Tibial nerve (tissue), 4 donors: ENCODE results near the gene SLBP. TPM values are rescaled to one million over a fixed set of nuclear protein-coding genes. Genes with fewer than 3 reads are reported as not detected.

Source experiments
- DNase-seq, 2 donors: peaks; one replicate each; pipeline ENCODE4 v3.0.0-alpha.2; 2019; ENCODE audit warnings: low spot score in 2 of 2
- H3K27ac ChIP-seq, 4 donors: fragments of 200-600 bp; sonication (generic) in 3 of 4; one replicate each; pipeline ENCODE4 v1.5.1; 2017 to 2019; ENCODE audit warnings: mild to moderate bottlenecking in 1 of 4
- H3K27me3 ChIP-seq, 2 donors: fragments of 200-600 bp; sonication (generic) in 1 of 2; one replicate each; pipeline versions ENCODE4 v1.5.1 to v1.6.0; 2017 to 2019
- H3K36me3 ChIP-seq, 3 donors: fragments of 200-600 bp; sonication (generic); one replicate each; pipeline ENCODE4 v1.5.1; 2018 to 2019
- H3K4me1 ChIP-seq, 4 donors: fragments of 200-600 bp; sonication (generic) in 3 of 4; one replicate each; pipeline ENCODE4 v1.5.1; 2017 to 2019
- H3K4me3 ChIP-seq, 4 donors: fragments of 200-600 bp; sonication (generic) in 3 of 4; one replicate each; pipeline ENCODE4 v1.5.1; 2017 to 2019; ENCODE audit warnings: mild to moderate bottlenecking in 1 of 4, moderate library complexity in 1 of 4
- H3K9me3 ChIP-seq, 4 donors: fragments of 200-600 bp; sonication (generic) in 3 of 4; one replicate each; pipeline ENCODE4 v1.5.1; 2017 to 2019
- CTCF ChIP-seq, 5 experiments: fragments of 200-600 bp in 3 of 5; fragments of 450-650 bp in 2 of 5; sonication (generic) in 3 of 5; IDR thresholded peaks; one replicate each; pipeline ENCODE4 v1.5.1; 2016 to 2019; ENCODE audit warnings: antibody characterized with exemption in 5 of 5, mild to moderate bottlenecking in 3 of 5, moderate library complexity in 2 of 5
- EP300 ChIP-seq, 2 donors: sonication (generic); formaldehyde crosslinking; IDR thresholded peaks; one replicate each; pipeline ENCODE4 v1.6.1; 2017; ENCODE audit warnings: antibody characterized with exemption in 2 of 2, mild to moderate bottlenecking in 1 of 2
- POLR2A ChIP-seq, 2 donors: fragments of 450-650 bp; IDR thresholded peaks; one replicate each; pipeline ENCODE4 v1.6.1; 2017; ENCODE audit warnings: antibody characterized with exemption in 2 of 2, mild to moderate bottlenecking in 2 of 2, moderate library complexity in 2 of 2
- WGBS, 2 donors: methylation state at CpG; one replicate each; pipeline ENCODE4 v1.1.5; 2018; 5-methylcytosine and 5-hydroxymethylcytosine counted together
- total RNA-seq, 4 donors: library from RNA; depleted of rRNA; stranded (reverse); fragments of >200 nt; gene quantifications; one replicate each; pipeline ENCODE4 v1.1.0, GENCODE V29; 2016

The SLBP gene
- total RNA-seq, 4 donors from 2014 or later: 41.7 to 55.9 (median 53.5) TPM

GRCh38 chr4:1752284-1753041, 40.3 kb upstream of the SLBP start:
- Histone ChIP-seq H3K9me3 (no peaks in the 10 kb centered on the region), H3K27me3 (peaks cover 0 to 22% of the 10 kb centered on the region in 2 donors), H3K4me3 (no peak overlapping the region), H3K4me1 (peaks cover 0 to 21% (median 12%) of the 10 kb centered on the region in 4 donors), H3K27ac (no peak overlapping the region), H3K36me3 (no peaks in the 10 kb centered on the region)
- DNase-seq: no peak
- TF ChIP-seq CTCF (IDR thresholded peaks at IDR 0.05) (no peak), EP300 (IDR thresholded peaks at IDR 0.05) (no peak), POLR2A (IDR thresholded peaks at IDR 0.05) (no peak)
- 40 to 57% methylated on average over 8 to 26 of the region's 35 CpGs for WGBS, 2 donors

- H3K36me3 ChIP-seq: no peaks in the 10 kb centered on the region
- WGBS, 2 donors: 0 to 50% methylated on average over 1 to 2 of the region's 8 CpGs
- H3K4me1 ChIP-seq: peaks cover 0 to 23% (median 12%) of the 10 kb centered on the region in 4 donors
- no peaks in the 10 kb centered on the region for H3K9me3 ChIP-seq
- no peak overlapping the region for H3K27ac ChIP-seq
- DNase-seq: no peak
- peaks cover 0 to 25% of the 10 kb centered on the region in 2 donors for H3K27me3 ChIP-seq
- TF ChIP-seq POLR2A (IDR thresholded peaks at IDR 0.05) (no peak), EP300 (IDR thresholded peaks at IDR 0.05) (no peak), CTCF (IDR thresholded peaks at IDR 0.05) (no peak)
- H3K4me3 ChIP-seq: no peak overlapping the region
Observed at GRCh38 chr4:1751919-1752283, 39.8 kb upstream of the SLBP start.

GRCh38 chr4:1751155-1751918, 39.2 kb upstream of the SLBP start:
- Histone ChIP-seq H3K36me3 (no peaks in the 10 kb centered on the region), H3K27me3 (peaks cover 0 to 31% of the 10 kb centered on the region in 2 donors), H3K9me3 (no peaks in the 10 kb centered on the region), H3K4me1 (peaks cover 0 to 29% (median 12%) of the 10 kb centered on the region in 4 donors), H3K4me3 (no peak overlapping the region), H3K27ac (no peak overlapping the region)
- no peak for TF ChIP-seq EP300 (IDR thresholded peaks at IDR 0.05)
- TF ChIP-seq POLR2A (IDR thresholded peaks at IDR 0.05): no peak
- no peak for TF ChIP-seq CTCF (IDR thresholded peaks at IDR 0.05)
- no peak for DNase-seq
- WGBS, 2 donors: 93 to 100% methylated on average over 4 to 14 of the region's 31 CpGs

GRCh38 chr4:1750381-1751154, 38.4 kb upstream of the SLBP start:
- Histone ChIP-seq H3K4me3 (no peak overlapping the region), H3K4me1 (peaks cover 0 to 33% (median 12%) of the 10 kb centered on the region in 4 donors), H3K27ac (no peak overlapping the region), H3K36me3 (peaks cover 0 to under 1% (median 0%) of the 10 kb centered on the region in 3 donors), H3K27me3 (peaks cover 0 to 32% of the 10 kb centered on the region in 2 donors), H3K9me3 (no peaks in the 10 kb centered on the region)
- TF ChIP-seq CTCF (IDR thresholded peaks at IDR 0.05) (no peak), POLR2A (IDR thresholded peaks at IDR 0.05) (no peak), EP300 (IDR thresholded peaks at IDR 0.05) (no peak)
- no peak for DNase-seq
- WGBS, 2 donors: 86 to 87% methylated on average over 14 of the region's 18 CpGs
